ENCODE data around the gene SAP30. TPM values are rescaled to one million over a fixed set of nuclear protein-coding genes. Genes with fewer than 3 reads are reported as not detected.

SAP30 gene
- total RNA-seq, 1 experiment from 2014 or later, result 13.5 TPM

DNA sequence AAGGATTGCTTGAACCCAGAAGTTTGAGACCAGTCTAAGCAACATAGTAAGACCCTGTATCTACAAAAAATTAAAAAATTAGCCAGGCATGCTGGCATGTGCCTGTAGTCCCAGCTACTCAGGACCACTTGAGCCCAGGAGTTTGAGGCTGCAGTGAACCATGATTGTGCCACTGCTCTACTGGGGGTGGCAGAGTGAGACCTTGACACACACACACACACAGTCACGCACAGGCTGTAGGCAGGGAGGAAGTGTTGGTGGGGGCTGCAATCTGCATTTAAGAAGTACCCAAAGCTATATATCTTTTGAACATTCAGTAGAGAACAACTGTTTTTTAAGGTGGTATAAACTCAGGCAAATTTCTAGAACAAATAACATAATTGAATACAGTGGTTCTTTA lies 20.9 kb downstream of the SAP30 start:
- Mint-ChIP-seq H3K27ac (no peak overlapping the region), H3K36me3 (ENCODE audit: insufficient read depth in 1 of 3, low read depth in 3 of 3) (peaks cover 0 to 2% (median 0%) of the 10 kb centered on the region in 3 experiments; a peak in 2 of 7 replicates), H3K27me3 (ENCODE audit: low read depth) (no peaks in the 10 kb centered on the region; the same call in 1 of the 2 replicates), H3K9me3 (no peaks in the 10 kb centered on the region; a peak in 1 of 5 replicates), H3K4me1 (no peaks in the 10 kb centered on the region), H3K4me3 (no peak overlapping the region)
- H4K5ac ChIP-seq (ENCODE audit: insufficient read length, low read depth, low read length), result no peak overlapping the region
- no peak overlapping the region for H2BK15ac ChIP-seq (ENCODE audit: low read depth, low read length)
- H3K27ac ChIP-seq (ENCODE audit: insufficient read length, low read depth, low read length), result no peak overlapping the region
- no peak overlapping the region for H2AK5ac ChIP-seq (ENCODE audit: insufficient read length, low read length)
- H4K91ac ChIP-seq (ENCODE audit: insufficient read length, low read depth, low read length), result no peak overlapping the region
- H3T11ph ChIP-seq (ENCODE audit: low read length), result no peak overlapping the region
- TF ChIP-seq, protein P1, sequence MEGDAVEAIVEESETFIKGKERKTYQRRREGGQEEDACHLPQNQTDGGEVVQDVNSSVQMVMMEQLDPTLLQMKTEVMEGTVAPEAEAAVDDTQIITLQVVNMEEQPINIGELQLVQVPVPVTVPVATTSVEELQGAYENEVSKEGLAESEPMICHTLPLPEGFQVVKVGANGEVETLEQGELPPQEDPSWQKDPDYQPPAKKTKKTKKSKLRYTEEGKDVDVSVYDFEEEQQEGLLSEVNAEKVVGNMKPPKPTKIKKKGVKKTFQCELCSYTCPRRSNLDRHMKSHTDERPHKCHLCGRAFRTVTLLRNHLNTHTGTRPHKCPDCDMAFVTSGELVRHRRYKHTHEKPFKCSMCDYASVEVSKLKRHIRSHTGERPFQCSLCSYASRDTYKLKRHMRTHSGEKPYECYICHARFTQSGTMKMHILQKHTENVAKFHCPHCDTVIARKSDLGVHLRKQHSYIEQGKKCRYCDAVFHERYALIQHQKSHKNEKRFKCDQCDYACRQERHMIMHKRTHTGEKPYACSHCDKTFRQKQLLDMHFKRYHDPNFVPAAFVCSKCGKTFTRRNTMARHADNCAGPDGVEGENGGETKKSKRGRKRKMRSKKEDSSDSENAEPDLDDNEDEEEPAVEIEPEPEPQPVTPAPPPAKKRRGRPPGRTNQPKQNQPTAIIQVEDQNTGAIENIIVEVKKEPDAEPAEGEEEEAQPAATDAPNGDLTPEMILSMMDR (conservative IDR thresholded peaks at IDR 0.05), result no peak
- H3K4me2 ChIP-seq (ENCODE audit: insufficient read depth, insufficient read length, low read length), result no peak overlapping the region
- H3K79me1 ChIP-seq (ENCODE audit: insufficient read depth, low read depth, low read length, poor library complexity, severe bottlenecking), result no peaks in the 10 kb centered on the region
- WGBS (ENCODE audit: extremely low coverage, insufficient read length, low lambda C conversion rate), result no CpG with 5 or more reads among the region's 1 CpG
- H4K20me1 ChIP-seq (ENCODE audit: control insufficient read depth, insufficient read depth, insufficient read length), result no peaks in the 10 kb centered on the region
- H3K9me3 ChIP-seq (ENCODE audit: control insufficient read depth, low read depth, low read length), result no peaks in the 10 kb centered on the region
- H2BK12ac ChIP-seq (ENCODE audit: insufficient read length, low read depth, low read length), result no peak overlapping the region
- no peak overlapping the region for H2BK5ac ChIP-seq (ENCODE audit: insufficient read length, low read length)
- no peak overlapping the region for H3K14ac ChIP-seq (ENCODE audit: insufficient read depth, low read length)
- no peaks in the 10 kb centered on the region for H3K4me1 ChIP-seq (ENCODE audit: insufficient read depth, low read length)
- no peak overlapping the region for H3K9ac ChIP-seq (ENCODE audit: extremely low read depth, insufficient read length, low read length)
- H2BK20ac ChIP-seq (ENCODE audit: low read depth, low read length, poor library complexity, severe bottlenecking), result no peak overlapping the region
- no peak for DNase-seq
- no peaks in the 10 kb centered on the region for H3K27me3 ChIP-seq (ENCODE audit: insufficient read depth, low read length)
- H3K56ac ChIP-seq (ENCODE audit: insufficient read length, low read depth, low read length), result no peak overlapping the region
- H3K23me2 ChIP-seq (ENCODE audit: insufficient read length, low read depth, low read length, poor library complexity, severe bottlenecking), result no peaks in the 10 kb centered on the region
- no peak overlapping the region for H3K18ac ChIP-seq (ENCODE audit: insufficient read length, low read depth, low read length)
- H4K8ac ChIP-seq (replicated peaks; ENCODE audit: insufficient read length, low read depth, low read length), result no peak overlapping the region
- H3K4ac ChIP-seq (ENCODE audit: low read depth, low read length), result no peak overlapping the region
- H2AFZ ChIP-seq (ENCODE audit: low read length), result no peak overlapping the region
- H3K79me2 ChIP-seq (ENCODE audit: insufficient read depth, low read length), result no peaks in the 10 kb centered on the region
- H2BK120ac ChIP-seq (ENCODE audit: low read depth, low read length, poor library complexity, severe bottlenecking), result no peak overlapping the region
- H3K23ac ChIP-seq (ENCODE audit: insufficient read length, low read depth, low read length), result no peak overlapping the region
